Uterus (tissue), 2 donors: ENCODE data around the gene GPR31.

ENCODE experiments used
- POLR2A ChIP-seq, 2 donors: fragments of 450-650 bp; IDR thresholded peaks; one replicate each; pipeline ENCODE4 v1.6.1; 2016; ENCODE audit warnings: antibody characterized with exemption in 2 of 2, mild to moderate bottlenecking in 1 of 2, moderate library complexity in 1 of 2
- TF ChIP-seq, protein P1 (sequence below), 4 experiments: fragments of 200-600 bp in 2 of 4; fragments of 450-650 bp in 2 of 4; sonication (generic) in 2 of 4; IDR thresholded peaks; one replicate each; pipeline ENCODE4 v1.5.1; 2016 to 2019; ENCODE audit warnings: antibody characterized with exemption in 4 of 4, mild to moderate bottlenecking in 2 of 4, moderate library complexity in 1 of 4

DNA sequence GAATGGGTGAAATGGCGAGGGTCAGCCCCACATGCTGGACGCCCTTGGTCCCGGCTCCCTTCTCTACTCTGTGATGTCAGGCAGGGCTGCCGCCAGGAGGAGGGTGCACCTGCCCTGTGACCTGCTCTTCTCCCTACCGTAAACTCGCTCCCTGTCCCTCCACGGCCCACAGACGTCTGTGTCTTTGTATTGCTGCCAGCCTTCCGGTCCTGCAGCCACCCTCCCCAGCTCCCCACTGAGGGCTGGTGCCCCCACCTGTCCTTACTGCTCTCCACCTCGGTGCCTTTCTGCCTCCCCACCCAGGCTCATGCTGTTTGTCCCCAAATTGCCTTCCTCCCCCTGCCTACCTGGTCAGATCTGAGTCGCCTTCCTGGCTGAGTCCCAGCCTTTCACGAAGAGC lies 38.9 kb downstream of the GPR31 start:
- TF ChIP-seq, protein P1, sequence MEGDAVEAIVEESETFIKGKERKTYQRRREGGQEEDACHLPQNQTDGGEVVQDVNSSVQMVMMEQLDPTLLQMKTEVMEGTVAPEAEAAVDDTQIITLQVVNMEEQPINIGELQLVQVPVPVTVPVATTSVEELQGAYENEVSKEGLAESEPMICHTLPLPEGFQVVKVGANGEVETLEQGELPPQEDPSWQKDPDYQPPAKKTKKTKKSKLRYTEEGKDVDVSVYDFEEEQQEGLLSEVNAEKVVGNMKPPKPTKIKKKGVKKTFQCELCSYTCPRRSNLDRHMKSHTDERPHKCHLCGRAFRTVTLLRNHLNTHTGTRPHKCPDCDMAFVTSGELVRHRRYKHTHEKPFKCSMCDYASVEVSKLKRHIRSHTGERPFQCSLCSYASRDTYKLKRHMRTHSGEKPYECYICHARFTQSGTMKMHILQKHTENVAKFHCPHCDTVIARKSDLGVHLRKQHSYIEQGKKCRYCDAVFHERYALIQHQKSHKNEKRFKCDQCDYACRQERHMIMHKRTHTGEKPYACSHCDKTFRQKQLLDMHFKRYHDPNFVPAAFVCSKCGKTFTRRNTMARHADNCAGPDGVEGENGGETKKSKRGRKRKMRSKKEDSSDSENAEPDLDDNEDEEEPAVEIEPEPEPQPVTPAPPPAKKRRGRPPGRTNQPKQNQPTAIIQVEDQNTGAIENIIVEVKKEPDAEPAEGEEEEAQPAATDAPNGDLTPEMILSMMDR (IDR thresholded peaks at IDR 0.05): no peak
- no peak for TF ChIP-seq POLR2A (IDR thresholded peaks at IDR 0.05)
